ENCODE results near the gene DOK5. TPM values are rescaled to one million over a fixed set of nuclear protein-coding genes. Genes with fewer than 3 reads are reported as not detected.

The DOK5 gene
- total RNA-seq, 1 donor from 2014 or later: not detected

GRCh38 chr20:54694516-54694915, 219.1 kb downstream of the DOK5 start:
- Mint-ChIP-seq H3K9me3 (no peaks in the 10 kb centered on the region), H3K27ac (no peak overlapping the region), H3K4me3 (no peak overlapping the region), H3K36me3 (ENCODE audit: low read depth) (no peaks in the 10 kb centered on the region), H3K4me1 (no peaks in the 10 kb centered on the region), H3K27me3 (no peaks in the 10 kb centered on the region)
- intact Hi-C loops (cut with micrococcal nuclease): no loop called here
- no peak for TF ChIP-seq CTCF (IDR thresholded peaks at IDR 0.05)
- POLR2A ChIA-PET: no interaction called here
- DNase-seq: no peak
- CTCF ChIA-PET: no interaction called here
- no peak for ATAC-seq (ENCODE audit: low read depth)

DNA sequence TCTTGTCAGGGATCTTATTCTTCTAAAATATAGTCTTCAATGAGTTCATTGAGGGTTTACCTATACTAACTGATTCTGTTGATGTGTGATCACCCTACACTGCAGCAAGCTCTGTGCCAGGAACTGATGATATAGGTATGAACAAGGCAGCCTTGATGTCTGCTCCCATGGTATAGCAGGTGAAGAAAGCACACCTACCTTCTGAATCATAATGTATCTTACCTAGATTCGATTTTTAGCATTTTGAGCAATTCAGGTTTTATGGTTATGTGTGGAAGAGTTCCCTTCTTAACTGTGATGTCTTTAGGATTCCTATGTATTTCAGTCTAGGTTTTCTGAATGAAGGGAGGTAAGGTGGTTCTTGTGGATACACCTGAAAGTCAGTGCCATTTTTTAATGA, 223.0 kb downstream of the DOK5 start:
- intact Hi-C loops (cut with micrococcal nuclease): no loop called here
- CTCF ChIA-PET: no interaction called here
- TF ChIP-seq CTCF (IDR thresholded peaks at IDR 0.05): no peak
- no peak overlapping the region for H3K4me3 Mint-ChIP-seq
- H3K9me3 Mint-ChIP-seq: no peaks in the 10 kb centered on the region
- H3K4me1 Mint-ChIP-seq: no peaks in the 10 kb centered on the region
- H3K27me3 Mint-ChIP-seq: no peaks in the 10 kb centered on the region
- no peak overlapping the region for H3K27ac Mint-ChIP-seq
- ATAC-seq (ENCODE audit: low read depth) (no peak), DNase-seq (no peak)
- POLR2A ChIA-PET: no interaction called here
- H3K36me3 Mint-ChIP-seq (ENCODE audit: low read depth): no peaks in the 10 kb centered on the region

Data from activated B cell treated with CpG ODN at 0.5 μM for 24 hours (primary cell).